Activated T-cell treated with anti-CD3 and anti-CD28 coated beads for 1 hour (primary cell): ENCODE results near the gene LACC1.

Experiments
- DNase-seq: peaks from one replicate; pipeline ENCODE4 v3.0.0-alpha.2; 2020; ENCODE audit warnings: low read depth

LACC1 gene

GRCh38 chr13:43879755-43880181 is at the start of gene LACC1:
LACC1 (plus strand) TSS chr13:43879904; CDS start chr13:43880986, 1,082 bp downstream.
- peak; percentile 25 for DNase-seq

GRCh38 chr13:43830497-43830881 is 49.2 kb upstream of the LACC1 start:
- DNase-seq = no peak

- no peak for DNase-seq
Measured at GRCh38 chr13:43831088-43831487, 48.6 kb upstream of the LACC1 start.

GRCh38 chr13:43835701-43836100 is 44.0 kb upstream of the LACC1 start:
- DNase-seq = no peak

- DNase-seq = no peak
Measured at GRCh38 chr13:43838909-43839308, 40.8 kb upstream of the LACC1 start.

GRCh38 chr13:43846496-43847158 is 33.1 kb upstream of the LACC1 start:
- DNase-seq = no peak

DNA sequence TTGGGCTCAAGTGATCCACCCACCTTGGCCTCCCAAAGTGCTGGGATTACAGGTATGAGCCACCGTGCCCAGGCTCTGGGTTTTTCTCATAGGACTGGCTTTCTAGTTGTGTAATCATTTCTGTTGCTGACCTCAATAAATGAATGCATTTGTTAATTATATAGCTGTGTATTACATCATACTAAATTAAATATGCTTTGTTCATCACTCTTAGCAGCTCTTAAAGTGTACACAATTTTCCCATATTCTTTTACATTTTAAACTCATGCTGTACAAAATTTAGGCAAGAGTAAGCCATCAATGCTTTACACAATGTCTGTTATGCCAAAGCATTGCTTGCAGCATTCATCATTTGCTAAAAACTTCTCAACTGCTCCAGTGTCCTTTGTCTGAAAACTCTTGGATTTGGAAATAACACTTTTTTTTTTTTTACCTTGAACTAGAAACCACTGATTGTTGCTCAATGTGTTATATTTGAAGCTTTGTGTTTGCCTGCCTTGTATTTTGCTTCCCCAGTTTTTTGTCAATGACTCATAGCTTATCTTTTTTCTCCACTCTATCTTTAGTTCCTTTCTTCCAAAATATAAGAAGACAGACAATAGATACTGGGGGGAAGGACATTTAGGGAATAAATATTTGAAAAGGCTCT is 31.6 kb upstream of the LACC1 start:
- DNase-seq = no peak

GRCh38 chr13:43850873-43851272 is 28.8 kb upstream of the LACC1 start:
- no peak for DNase-seq

DNA sequence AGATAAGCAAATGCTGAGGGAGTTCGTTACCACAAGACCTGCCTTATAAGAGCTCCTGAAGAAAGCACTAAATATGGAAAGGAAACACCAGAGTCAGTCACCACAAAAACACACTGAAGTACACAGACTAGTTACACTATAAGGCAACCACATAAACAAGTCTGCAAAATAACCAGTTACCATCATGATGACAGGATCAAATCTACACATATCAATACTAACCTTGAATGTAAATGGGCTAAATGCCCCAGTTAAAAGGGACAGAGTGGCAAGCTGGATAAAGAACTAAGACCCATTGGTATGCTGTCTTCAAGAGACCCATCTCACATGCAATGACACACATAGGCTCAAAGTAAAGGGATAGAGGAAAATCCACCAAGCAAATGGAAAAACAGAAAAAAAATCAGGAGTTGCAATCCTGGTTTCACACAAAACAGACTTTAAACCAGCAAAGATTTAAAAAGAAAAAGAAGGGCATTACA is 26.7 kb upstream of the LACC1 start:
- no peak for DNase-seq

- DNase-seq = no peak
Measured at GRCh38 chr13:43861863-43862262, 17.8 kb upstream of the LACC1 start.

DNA sequence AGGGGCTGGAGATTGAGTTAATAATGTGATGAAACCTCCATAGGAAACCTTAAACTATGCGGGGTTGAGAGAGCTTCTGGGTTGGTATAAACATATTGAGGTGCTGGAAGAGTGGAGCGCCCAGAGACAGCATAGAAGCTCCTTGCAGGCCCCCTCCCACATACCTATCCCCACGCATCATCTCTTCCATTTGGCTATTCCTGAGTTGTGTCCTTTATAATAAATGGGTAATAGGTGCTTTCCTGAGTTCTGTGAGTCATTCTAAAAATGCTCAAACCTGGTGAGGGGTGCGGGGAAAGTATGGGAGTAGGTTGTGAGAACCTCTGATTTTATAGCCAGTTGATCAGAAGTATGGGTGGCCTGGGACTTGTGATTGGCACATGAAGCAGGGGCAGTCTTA is 14.8 kb upstream of the LACC1 start:
- DNase-seq = no peak

DNA sequence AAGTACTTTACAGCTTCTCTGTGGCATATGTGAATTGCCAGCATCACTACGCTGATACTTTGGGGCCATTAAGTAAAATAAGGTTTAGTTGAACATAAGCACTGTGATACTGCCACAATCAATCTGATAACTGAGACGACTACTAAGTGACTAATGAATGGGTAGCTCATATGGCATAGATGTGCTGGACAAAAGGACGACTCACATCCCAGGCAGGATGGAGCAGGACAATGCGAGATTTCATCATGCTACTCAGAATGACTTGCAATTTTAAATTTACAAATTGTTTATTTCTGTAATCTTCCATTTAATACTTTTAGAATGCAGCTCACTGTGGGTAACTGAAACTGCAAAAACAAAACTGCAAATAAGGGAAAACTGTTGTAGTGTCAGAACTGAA is 13.8 kb upstream of the LACC1 start:
- DNase-seq = no peak

GRCh38 chr13:43872181-43872580 is 7.5 kb upstream of the LACC1 start:
- no peak for DNase-seq

GRCh38 chr13:43874504-43875092 is 5.1 kb upstream of the LACC1 start:
- no peak for DNase-seq

GRCh38 chr13:43876366-43876765 is 3.3 kb upstream of the LACC1 start:
- DNase-seq = no peak

DNA sequence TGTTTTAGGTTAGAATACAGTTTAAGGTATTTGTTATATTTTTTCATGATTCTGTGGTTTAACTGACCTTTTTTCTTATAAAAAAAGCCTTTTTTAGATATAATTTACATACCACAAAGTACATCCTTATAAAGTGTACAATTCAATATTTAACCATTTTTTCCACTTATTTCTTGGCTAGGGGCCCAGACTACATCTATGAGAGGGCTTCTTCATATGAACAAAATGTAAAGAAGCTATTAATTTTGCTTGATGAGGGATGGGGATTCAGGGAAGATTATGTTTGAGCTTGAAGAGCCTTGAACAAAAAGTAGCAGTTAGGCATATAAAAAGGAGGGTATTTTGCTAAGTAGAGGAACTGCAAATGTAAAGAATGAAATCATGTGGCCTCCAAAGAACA is 2.4 kb upstream of the LACC1 start:
- no peak for DNase-seq

- no peak for DNase-seq
Measured at GRCh38 chr13:43877766-43878165, 1.9 kb upstream of the LACC1 start.

- DNase-seq = peak; percentile 56
Measured at GRCh38 chr13:43878892-43879754, 581 bp upstream of the LACC1 start, which contains the start of gene CCDC122. CCDC122 (minus strand) TSS chr13:43879740; CDS start chr13:43869376, 10,364 bp downstream.

DNA sequence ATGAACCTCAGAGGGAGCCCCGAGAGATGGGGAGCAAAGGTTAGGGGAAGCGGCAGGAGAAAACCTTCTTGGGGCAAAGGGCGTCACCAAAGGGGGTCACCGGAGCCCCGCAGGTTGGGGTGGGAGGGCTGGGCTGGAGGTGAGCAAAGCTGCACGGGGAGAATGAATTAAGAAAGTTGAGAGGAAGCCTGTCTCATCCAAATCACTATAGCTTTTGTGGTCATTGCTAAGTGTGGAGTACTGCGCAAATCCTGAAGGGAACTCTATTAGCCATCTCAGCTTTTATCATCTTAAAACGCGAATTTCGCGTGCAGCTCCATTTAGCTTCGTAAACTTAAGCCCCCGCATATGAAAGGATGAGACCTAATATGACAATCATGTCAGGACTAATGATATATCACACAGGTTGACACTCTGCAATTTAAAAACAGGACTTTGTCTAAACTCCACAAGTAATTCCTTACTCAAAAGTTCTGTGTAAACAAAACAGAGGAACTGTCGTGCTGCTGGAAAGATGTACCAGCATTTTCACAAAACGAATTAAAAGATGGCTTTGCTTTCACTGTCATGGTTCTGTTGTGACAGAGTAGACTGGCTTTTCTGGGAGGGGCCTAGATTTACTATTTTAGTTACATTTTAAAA is 631 bp downstream of the LACC1 start:
- DNase-seq = no peak

GRCh38 chr13:43880926-43881325 is 1.2 kb downstream of the LACC1 start:
- DNase-seq = no peak

DNA sequence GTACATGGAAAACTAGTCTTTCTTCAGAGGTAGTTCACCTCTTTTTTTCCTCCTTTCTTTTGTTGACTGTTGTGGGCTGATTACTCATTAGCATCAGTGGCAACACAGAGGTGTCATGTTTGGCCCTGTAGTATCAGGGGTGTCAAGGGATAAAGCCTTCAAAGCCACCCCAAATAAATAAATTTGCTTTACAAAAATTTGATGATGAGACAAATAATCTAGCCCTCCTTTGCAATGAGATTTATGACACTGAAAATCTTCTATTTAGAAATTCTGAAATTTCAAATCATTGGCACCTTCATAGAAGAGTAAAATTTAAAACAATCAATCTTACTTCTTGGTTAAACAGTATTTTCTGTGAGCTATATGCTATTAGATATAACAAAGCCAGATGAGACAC is 1.9 kb downstream of the LACC1 start:
- no peak for DNase-seq

DNA sequence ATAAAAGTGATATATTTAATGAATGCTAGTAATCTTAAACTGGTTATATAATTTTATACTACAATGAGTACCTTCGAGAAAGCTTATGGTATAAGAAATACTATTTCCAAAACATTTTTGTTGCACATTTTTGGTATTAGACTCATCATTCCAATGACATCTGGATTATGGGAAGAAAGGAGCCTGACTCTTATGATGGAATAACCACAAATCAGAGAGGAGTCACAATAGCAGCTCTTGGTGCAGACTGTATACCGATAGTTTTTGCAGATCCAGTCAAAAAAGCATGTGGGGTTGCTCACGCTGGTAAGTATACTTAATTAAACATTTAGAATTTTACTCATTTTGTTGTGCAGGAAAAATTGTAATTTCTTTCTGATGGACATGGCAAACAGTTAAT is 3.9 kb downstream of the LACC1 start:
- no peak for DNase-seq
